Adrenal gland (tissue), 19 donors: ENCODE results near the gene TEDC2. TPM values are rescaled to one million over a fixed set of nuclear protein-coding genes. Genes with fewer than 3 reads are reported as not detected.

Source experiments
- DNase-seq, 7 donors: peaks; one replicate each; pipeline ENCODE4 v3.0.0-alpha.2; 2019 to 2020
- H3K27ac ChIP-seq, 5 donors: fragments of 200-600 bp; sonication (generic) in 4 of 5; 1 replicate in 3 of 5; 2 replicates in 2 of 5; pipeline versions ENCODE4 v1.5.1 to v1.8.0; 2016 to 2020; ENCODE audit warnings: mild to moderate bottlenecking in 1 of 5
- H3K27me3 ChIP-seq: fragments of 200-600 bp; 2 replicates; pipeline ENCODE4 v1.8.0; 2021
- H3K36me3 ChIP-seq, 2 donors: fragments of 200-600 bp; replicated peaks in 1 of 2; 1 replicate in 1 of 2; 2 replicates in 1 of 2; pipeline versions ENCODE4 v1.5.1 to v1.8.0; 2018 to 2022
- H3K4me1 ChIP-seq, 2 donors: fragments of 200-600 bp; replicated peaks in 1 of 2; 1 replicate in 1 of 2; 2 replicates in 1 of 2; pipeline versions ENCODE4 v1.5.1 to v1.8.0; 2018 to 2021
- H3K4me3 ChIP-seq, 4 donors: fragments of 200-600 bp; sonication (generic) in 3 of 4; one replicate each; pipeline ENCODE4 v1.5.1; 2016 to 2018
- H3K9me3 ChIP-seq, 3 donors: fragments of 200-600 bp; sonication (generic) in 1 of 3; replicated peaks in 1 of 3; 1 replicate in 2 of 3; 2 replicates in 1 of 3; pipeline versions ENCODE4 v1.5.1 to v1.8.0; 2016 to 2021
- CTCF ChIP-seq, 6 experiments: fragments of 450-650 bp in 4 of 6; fragments of 200-600 bp in 2 of 6; sonication (generic) in 1 of 6; IDR thresholded peaks; 1 replicate in 5 of 6; 2 replicates in 1 of 6; pipeline versions ENCODE4 v1.5.1 to v1.8.0; 2016 to 2021; ENCODE audit warnings: antibody characterized with exemption in 6 of 6, mild to moderate bottlenecking in 2 of 6, moderate library complexity in 1 of 6
- POLR2A ChIP-seq, 2 donors: fragments of 450-650 bp; IDR thresholded peaks; one replicate each; pipeline ENCODE4 v1.6.1; 2017; ENCODE audit warnings: antibody characterized with exemption in 2 of 2, mild to moderate bottlenecking in 2 of 2, moderate library complexity in 1 of 2
- WGBS, 4 donors: extraction: QIAGEN DNeasy Blood & Tissue Kit in 2 of 4; methylation state at CpG; one replicate each; pipeline versions ENCODE4 v1.1.5 to v1.1.7; 2013 to 2017; 5-methylcytosine and 5-hydroxymethylcytosine counted together
- intact Hi-C, 2 donors: fragments of 100-400 bp; cut with DNase I; formaldehyde crosslinking; loops; one replicate each; pipeline versions ENCODE4 v1.14.1 to v1.15.0; 2022 to 2023
- long read RNA-seq, 10 donors: library from polyadenylated mRNA in 3 of 10; unstranded in 2 of 10; stranded (forward) in 1 of 10; transcript quantifications; one replicate each; pipeline ENCODE4 v2.0.0 and lab custom pipeline, GENCODE V29; 2021 to 2026
- polyA plus RNA-seq, 3 donors: library from polyadenylated mRNA; stranded (reverse); fragments of 200-250 nt in 2 of 3; fragments of 350-450 nt in 1 of 3; fragmentation: Illumina TruSeq in 1 of 3; extraction: RNeasy Lipid Tissue Mini Kit (QIAGEN cat#74804) in 1 of 3; gene quantifications; one replicate each; pipeline ENCODE4 v1.2.3, GENCODE V29; 2013 to 2014
- total RNA-seq, 9 donors: library from RNA; depleted of rRNA in 4 of 9; stranded (reverse); fragments of >200 nt in 4 of 9; fragments of 120-200 nt in 1 of 9; fragmentation: NEBNext Ultra II Directional in 1 of 9; extraction: Animal tissue kit (Norgen Biotek cat#: 25700) in 1 of 9; gene quantifications; one replicate each; pipeline versions ENCODE4 v1.1.0 to v1.2.4, GENCODE V29; 2013 to 2023
- donor health status: healthy with polysubstance abuse.
- donor health status: Bipolar disorder and iron deficiency.
- donor health status: DM: yes; HTN: yes; CAD: no.
- donor health status: DM: no; HTN: no; CAD: no.
- donor health status: DM: no; HTN: no; CAD: no.
- donor health status: DM: yes; HTN: yes; CAD: no.

TEDC2 gene
- total RNA-seq (1 to 10 TPM in 7 of 9 donors, under 1 TPM in 2; 0.53 to 8.6 (median 1.6) TPM), polyA plus RNA-seq (1 to 10 TPM in 1 of 3 donors, under 1 TPM in 2; 0.33 to 2.5 (median 0.98) TPM)
- long read RNA-seq, donor 1, partial matches to known transcripts, result 0 of 1 reads
- long read RNA-seq, donor 1, other reads (novel, unspliced or antisense), result 0 of 1 reads
- long read RNA-seq, donor 2, result 0 reads
- long read RNA-seq, donor 3, result 0 reads
- long read RNA-seq, donor 4, partial matches to known transcripts, result 0 of 2 reads
- long read RNA-seq, donor 4, other reads (novel, unspliced or antisense), result 0 of 2 reads
- long read RNA-seq, donor 5, partial matches to known transcripts, result 0 of 1 reads
- long read RNA-seq, donor 5, other reads (novel, unspliced or antisense), result 1 of 1 reads
- long read RNA-seq, donor 6, result 0 reads
- long read RNA-seq, donor 7, partial matches to known transcripts, result 0 of 1 reads
- long read RNA-seq, donor 7, other reads (novel, unspliced or antisense), result 0 of 1 reads
- long read RNA-seq, donor 8, result 0 reads
- long read RNA-seq, donor 9, partial matches to known transcripts, result 0 of 1 reads
- long read RNA-seq, donor 9, other reads (novel, unspliced or antisense), result 0 of 1 reads
- long read RNA-seq, donor 10, result 0 reads

DNA sequence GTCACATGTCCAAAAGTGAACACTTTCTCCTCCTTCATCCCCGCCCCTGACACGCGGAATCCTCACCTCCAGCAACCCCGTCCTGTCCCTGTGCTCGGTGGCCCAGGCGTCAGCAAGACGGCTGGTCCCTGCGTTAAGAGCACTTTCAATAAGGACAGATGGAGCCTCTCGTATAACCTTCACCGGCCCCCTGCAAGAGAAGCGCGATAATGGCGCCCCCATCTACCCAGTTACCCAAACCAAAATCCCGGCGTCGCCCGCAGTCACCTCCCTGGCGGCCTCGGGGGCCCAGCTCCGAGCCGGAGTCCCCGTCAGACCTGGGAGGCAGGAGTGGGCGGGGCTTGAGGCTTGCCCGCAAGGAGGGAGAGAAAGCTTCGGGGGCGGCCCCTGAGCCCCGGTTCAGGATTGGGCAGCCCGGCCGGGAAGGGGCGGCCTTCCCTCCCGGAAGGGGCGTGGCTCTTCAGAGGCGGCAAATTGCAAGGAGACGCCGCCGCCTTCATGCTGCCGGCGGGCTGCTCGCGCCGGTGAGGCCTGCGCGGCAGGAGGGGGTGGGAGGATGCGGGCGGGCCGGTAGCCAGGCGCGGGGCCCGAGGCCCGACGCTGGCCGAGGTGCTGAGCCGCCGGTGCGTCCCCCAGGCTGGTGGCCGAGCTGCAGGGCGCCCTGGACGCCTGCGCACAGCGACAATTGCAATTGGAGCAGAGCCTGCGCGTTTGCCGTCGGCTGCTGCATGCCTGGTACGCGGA is at the start of gene TEDC2:
TSS of gene TEDC2 (plus strand) at position 463 of the 744 bp plus-strand sequence. CDS start at position 499, 36 bp downstream.
- no peaks in the 10 kb centered on the region for H3K27me3 ChIP-seq
- WGBS, 4 donors, result 0% methylated on average over 20 to 66 of the region's 66 CpGs
- H3K4me1 ChIP-seq, result peaks cover 0 to 12% of the 10 kb centered on the region in 2 donors
- TF ChIP-seq CTCF (IDR thresholded peaks at IDR 0.05) (no peak), POLR2A (IDR thresholded peaks at IDR 0.05) (no peak)
- H3K9me3 ChIP-seq, result no peaks in the 10 kb centered on the region
- peak; percentile 95 to 98 (median 96) for DNase-seq
- peak within 1 kb of the TSS in 3 of 4 donors; percentile 6 to 67 (median 41) for H3K4me3 ChIP-seq
- intact Hi-C loops, result no loop called here
- peak within 1 kb of the TSS in 1 of 5 donors; percentile 44 for H3K27ac ChIP-seq
- no peaks in the 10 kb centered on the region for H3K36me3 ChIP-seq

DNA sequence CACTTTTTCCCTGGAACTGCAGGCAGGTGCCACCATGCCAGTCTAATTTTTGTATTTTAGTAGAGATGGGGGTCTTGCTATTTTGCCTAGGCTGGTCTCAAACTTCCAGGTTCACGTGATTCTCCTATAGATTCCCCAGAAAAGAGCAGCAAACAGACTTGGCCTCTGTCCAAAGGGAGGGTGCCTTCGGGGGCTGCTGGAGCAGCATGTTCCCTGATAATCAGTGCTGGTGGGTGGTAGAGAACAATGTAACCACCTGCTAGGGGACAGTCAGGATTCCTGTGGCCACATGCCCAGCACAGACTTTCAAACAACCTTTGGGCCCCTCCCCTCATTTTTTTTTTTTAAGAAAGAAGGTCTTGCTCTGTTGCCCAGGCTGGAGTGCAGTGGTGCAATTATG is 44.8 kb upstream of the TEDC2 start:
- Histone ChIP-seq H3K4me1 (no peaks in the 10 kb centered on the region), H3K27ac (no peak overlapping the region), H3K36me3 (no peaks in the 10 kb centered on the region), H3K9me3 (no peaks in the 10 kb centered on the region), H3K27me3 (no peaks in the 10 kb centered on the region), H3K4me3 (no peak overlapping the region)
- intact Hi-C loops, result no loop called here
- TF ChIP-seq POLR2A (IDR thresholded peaks at IDR 0.05) (no peak), CTCF (IDR thresholded peaks at IDR 0.05) (no peak)
- WGBS, 4 donors, result 64 to 73% (median 69%) methylated on average over 2 of the region's 2 CpGs; no CpG with 5 or more reads in 1 of the 4 donors
- no peak for DNase-seq

DNA sequence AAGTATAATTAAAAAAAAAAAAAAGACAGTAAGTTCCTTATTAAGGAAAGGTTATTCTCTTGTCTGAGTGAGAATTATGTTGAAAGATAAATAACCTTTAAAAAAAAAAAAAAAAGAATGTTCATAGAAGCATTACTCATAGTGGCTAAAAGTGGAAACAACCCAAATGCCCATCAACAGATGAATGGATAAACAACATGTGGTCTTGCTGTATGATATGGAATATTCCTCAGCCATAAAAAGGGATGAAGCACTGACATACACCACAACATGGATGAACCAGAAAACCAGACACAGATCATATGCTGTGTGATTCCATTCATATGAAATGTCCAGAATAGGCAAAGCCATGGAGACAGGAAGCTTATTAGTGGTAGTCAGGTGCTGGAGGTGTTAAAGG is 39.9 kb upstream of the TEDC2 start:
- H3K9me3 ChIP-seq, result no peaks in the 10 kb centered on the region
- intact Hi-C loops, result loop anchor here in 1 of 2 donors (10.0 kb wide), 1 partner anchor 85 kb away; no protein-coding TSS in a partner anchor
- no peak overlapping the region for H3K4me3 ChIP-seq
- TF ChIP-seq CTCF (IDR thresholded peaks at IDR 0.05), result no peak
- no peak for TF ChIP-seq POLR2A (IDR thresholded peaks at IDR 0.05)
- H3K4me1 ChIP-seq, result no peaks in the 10 kb centered on the region
- no peak for DNase-seq
- no peaks in the 10 kb centered on the region for H3K36me3 ChIP-seq
- H3K27ac ChIP-seq, result no peak overlapping the region
- no peaks in the 10 kb centered on the region for H3K27me3 ChIP-seq
